ENCODE data around the gene KCNG4. TPM values are rescaled to one million over a fixed set of nuclear protein-coding genes. Genes with fewer than 3 reads are reported as not detected.

KCNG4 gene
- total and polyA plus RNA-seq, 2 experiments from 2014 or later: 0.07 TPM; not detected in 1

- no peak overlapping the region for H3K4me3 ChIP-seq
- H3K27ac Mint-ChIP-seq: peak overlapping the region; percentile 50; the same call in 1 of the 2 replicates
- H3F3A ChIP-seq (replicated peaks; ENCODE audit: low read depth): no peaks in the 10 kb centered on the region
- 0 out of 2 replicates have a peak, but pooled peaks cover 4% of the 10 kb centered on the region for H4K20me1 ChIP-seq (replicated peaks; ENCODE audit: insufficient read depth)
- H3K4me1 ChIP-seq (ENCODE audit: insufficient read depth): 0 out of 2 replicates have a peak, but pooled peaks cover 6% of the 10 kb centered on the region
- peaks cover 31% of the 10 kb centered on the region for H3K79me2 ChIP-seq (replicated peaks; ENCODE audit: insufficient read depth)
- H3K27ac ChIP-seq (ENCODE audit: low read depth): no peak overlapping the region
- peaks cover 7% of the 10 kb centered on the region; the same call in 2 of the 3 replicates for H3K4me1 Mint-ChIP-seq
- no peak overlapping the region for H2AFZ ChIP-seq
- DNase-seq (ENCODE audit: low spot score) (no peak), ATAC-seq (no peak)
- no peak overlapping the region for H3K4me2 ChIP-seq
- no peaks in the 10 kb centered on the region for H3K9me3 Mint-ChIP-seq
- no peaks in the 10 kb centered on the region for H3K27me3 ChIP-seq (ENCODE audit: insufficient read depth)
- H3K36me3 Mint-ChIP-seq (ENCODE audit: low read depth): peaks cover 36% of the 10 kb centered on the region
- H3K4me3 Mint-ChIP-seq: peak overlapping the region; percentile 97
- H3K9me2 ChIP-seq (ENCODE audit: insufficient read depth): no peaks in the 10 kb centered on the region
- TF ChIP-seq CTCF (conservative IDR thresholded peaks at IDR 0.05; ENCODE audit: low read depth in 2 of 2): no peak
- no peak for TF ChIP-seq ZNF462 (CRISPR knock-in tag; IDR thresholded peaks at IDR 0.05)
- no peak for TF ChIP-seq ETS1 (IDR thresholded peaks at IDR 0.05)
- TF ChIP-seq EZH2phosphoT487 (IDR thresholded peaks at IDR 0.05; ENCODE audit: unreplicated experiment): no peak
- H3K27me3 Mint-ChIP-seq (ENCODE audit: insufficient read depth, low read depth, poor library complexity): peaks cover 4% of the 10 kb centered on the region
- no peaks in the 10 kb centered on the region; the same call in 1 of the 2 replicates for H3K36me3 ChIP-seq (ENCODE audit: insufficient read depth)
Observed at GRCh38 chr16:84184775-84185174, 55.0 kb downstream of the KCNG4 start.

All from GM23338 (cell line).